Measurements from ENCODE around the gene LDLRAD4. TPM values are rescaled to one million over a fixed set of nuclear protein-coding genes. Genes with fewer than 3 reads are reported as not detected.

The LDLRAD4 gene
- total RNA-seq, 4 donors from 2014 or later: 2.7 to 22.5 (median 10.8) TPM

DNA sequence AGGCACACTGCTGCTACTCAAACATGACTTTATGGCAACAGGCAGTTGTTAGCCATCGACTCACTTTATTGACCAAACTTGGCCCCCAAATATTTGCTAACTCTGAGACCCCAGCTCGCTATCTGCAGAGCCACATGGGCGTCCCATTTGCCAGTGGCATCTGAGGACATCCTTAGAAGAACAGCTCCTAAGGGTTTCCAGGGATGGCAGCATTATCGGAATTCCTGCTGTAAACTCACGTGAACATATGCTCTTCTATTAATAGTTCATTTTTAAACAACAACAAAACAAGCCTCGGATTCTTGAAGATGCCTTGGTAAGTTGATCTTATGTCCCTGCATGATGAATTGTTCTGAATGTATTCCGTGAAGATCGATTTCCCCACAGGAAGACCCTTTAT lies 181.0 kb downstream of the LDLRAD4 start:
- peak in 1 of 2 donors; percentile 26 for DNase-seq (ENCODE audit: low spot score in 2 of 2)
- no peak overlapping the region for H3K4me3 ChIP-seq (ENCODE audit: low read depth, poor library complexity, severe bottlenecking)
- intact Hi-C loops (cut with DNase I; ENCODE audit: low total_unique reads): no loop called here
- TF ChIP-seq, protein P1, sequence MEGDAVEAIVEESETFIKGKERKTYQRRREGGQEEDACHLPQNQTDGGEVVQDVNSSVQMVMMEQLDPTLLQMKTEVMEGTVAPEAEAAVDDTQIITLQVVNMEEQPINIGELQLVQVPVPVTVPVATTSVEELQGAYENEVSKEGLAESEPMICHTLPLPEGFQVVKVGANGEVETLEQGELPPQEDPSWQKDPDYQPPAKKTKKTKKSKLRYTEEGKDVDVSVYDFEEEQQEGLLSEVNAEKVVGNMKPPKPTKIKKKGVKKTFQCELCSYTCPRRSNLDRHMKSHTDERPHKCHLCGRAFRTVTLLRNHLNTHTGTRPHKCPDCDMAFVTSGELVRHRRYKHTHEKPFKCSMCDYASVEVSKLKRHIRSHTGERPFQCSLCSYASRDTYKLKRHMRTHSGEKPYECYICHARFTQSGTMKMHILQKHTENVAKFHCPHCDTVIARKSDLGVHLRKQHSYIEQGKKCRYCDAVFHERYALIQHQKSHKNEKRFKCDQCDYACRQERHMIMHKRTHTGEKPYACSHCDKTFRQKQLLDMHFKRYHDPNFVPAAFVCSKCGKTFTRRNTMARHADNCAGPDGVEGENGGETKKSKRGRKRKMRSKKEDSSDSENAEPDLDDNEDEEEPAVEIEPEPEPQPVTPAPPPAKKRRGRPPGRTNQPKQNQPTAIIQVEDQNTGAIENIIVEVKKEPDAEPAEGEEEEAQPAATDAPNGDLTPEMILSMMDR (IDR thresholded peaks at IDR 0.05): no peak
- no peak for TF ChIP-seq POLR2A (IDR thresholded peaks at IDR 0.05)
- 85 to 86% methylated on average over 8 of the region's 8 CpGs for WGBS, 2 donors

DNA sequence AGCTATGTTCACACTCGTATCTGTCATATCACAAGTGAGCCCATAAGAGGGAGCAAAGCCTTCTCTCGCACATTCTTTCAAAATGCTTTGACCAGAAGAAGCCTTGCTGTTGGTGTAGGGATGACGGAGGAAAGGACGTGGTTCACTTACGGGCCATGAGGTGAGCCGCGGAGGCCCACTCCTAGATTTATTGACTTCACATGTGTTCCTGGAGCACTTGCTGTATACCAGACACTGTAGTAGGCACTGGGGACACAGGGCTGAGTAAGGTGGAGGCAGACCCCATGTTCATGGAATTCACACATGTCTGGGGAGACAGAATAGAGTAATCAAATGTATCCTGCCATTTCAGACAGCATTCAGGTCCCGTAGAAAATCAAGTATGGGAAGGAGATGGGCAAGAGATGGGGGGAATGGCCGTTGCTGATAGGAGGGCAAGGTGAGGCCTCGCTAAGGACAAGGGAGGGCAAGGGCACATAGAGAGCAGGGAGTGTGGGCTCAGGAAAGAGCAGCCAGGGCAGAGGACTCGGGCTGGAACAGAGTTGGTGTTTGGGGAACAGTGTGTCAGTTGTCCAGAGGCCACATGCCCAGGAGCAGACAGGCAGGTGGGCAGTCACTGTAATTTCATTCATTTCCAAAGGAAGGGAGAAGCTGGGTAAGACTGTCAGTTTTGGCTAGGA lies 182.2 kb downstream of the LDLRAD4 start:
- H3K4me3 ChIP-seq (ENCODE audit: low read depth, poor library complexity, severe bottlenecking): no peak overlapping the region
- 93 to 97% methylated on average over 11 of the region's 11 CpGs for WGBS, 2 donors
- TF ChIP-seq, protein P1 (IDR thresholded peaks at IDR 0.05): no peak
- no peak for TF ChIP-seq POLR2A (IDR thresholded peaks at IDR 0.05)
- DNase-seq (ENCODE audit: low spot score in 2 of 2): peak in 1 of 2 donors; percentile 67
- intact Hi-C loops (cut with DNase I; ENCODE audit: low total_unique reads): no loop called here

DNA sequence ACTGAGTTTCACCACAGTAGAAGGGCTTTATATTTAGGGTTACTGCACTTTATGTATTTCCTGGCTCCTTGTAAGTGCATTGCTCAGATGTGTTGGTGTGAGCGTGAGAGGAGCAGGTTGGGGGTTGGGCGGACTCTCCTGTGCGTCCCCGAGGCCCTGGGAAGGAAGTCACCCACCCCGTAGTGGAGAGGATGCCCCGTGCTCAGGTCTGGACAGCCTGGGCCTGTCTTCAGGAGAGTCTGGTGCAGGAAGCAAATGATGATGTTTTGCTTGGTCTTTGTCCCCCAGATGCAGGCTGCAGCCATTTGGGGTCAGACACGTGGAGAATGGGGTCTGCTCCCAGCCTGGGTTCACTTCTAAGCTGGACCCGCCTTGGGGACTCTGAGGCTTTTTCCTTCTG lies 182.8 kb downstream of the LDLRAD4 start:
- DNase-seq (ENCODE audit: low spot score in 2 of 2): peak in 1 of 2 donors; percentile 50
- WGBS, 2 donors: 88 to 89% methylated on average over 8 of the region's 8 CpGs
- H3K4me3 ChIP-seq (ENCODE audit: low read depth, poor library complexity, severe bottlenecking): no peak overlapping the region
- intact Hi-C loops (cut with DNase I; ENCODE audit: low total_unique reads): no loop called here
- TF ChIP-seq POLR2A (IDR thresholded peaks at IDR 0.05): no peak
- TF ChIP-seq, protein P1 (IDR thresholded peaks at IDR 0.05): no peak

DNA sequence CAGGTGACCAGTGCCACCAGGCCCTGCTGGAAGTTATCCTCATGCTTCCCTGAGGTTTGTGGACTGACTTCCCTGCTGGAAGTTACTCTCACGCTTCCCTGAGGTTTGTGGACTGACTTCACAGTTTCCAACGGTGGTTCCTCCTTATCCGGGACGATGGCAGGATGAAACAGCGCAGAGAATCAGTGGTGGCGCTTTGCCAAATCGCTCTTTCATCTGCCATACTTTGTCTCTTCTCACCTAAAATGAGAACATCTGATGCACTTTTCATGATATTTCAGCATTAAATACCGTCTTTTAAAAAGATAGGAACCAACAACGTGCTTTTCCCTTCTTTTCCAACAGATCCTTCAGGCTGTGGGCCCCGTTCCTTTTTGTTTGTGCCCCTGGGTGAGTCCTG lies 183.3 kb downstream of the LDLRAD4 start:
- no peak for TF ChIP-seq POLR2A (IDR thresholded peaks at IDR 0.05)
- TF ChIP-seq, protein P1 (IDR thresholded peaks at IDR 0.05): no peak
- no peak overlapping the region for H3K4me3 ChIP-seq (ENCODE audit: low read depth, poor library complexity, severe bottlenecking)
- intact Hi-C loops (cut with DNase I; ENCODE audit: low total_unique reads): no loop called here
- WGBS, 2 donors: 87 to 91% methylated on average over 10 of the region's 10 CpGs
- DNase-seq (ENCODE audit: low spot score in 2 of 2): no peak

DNA sequence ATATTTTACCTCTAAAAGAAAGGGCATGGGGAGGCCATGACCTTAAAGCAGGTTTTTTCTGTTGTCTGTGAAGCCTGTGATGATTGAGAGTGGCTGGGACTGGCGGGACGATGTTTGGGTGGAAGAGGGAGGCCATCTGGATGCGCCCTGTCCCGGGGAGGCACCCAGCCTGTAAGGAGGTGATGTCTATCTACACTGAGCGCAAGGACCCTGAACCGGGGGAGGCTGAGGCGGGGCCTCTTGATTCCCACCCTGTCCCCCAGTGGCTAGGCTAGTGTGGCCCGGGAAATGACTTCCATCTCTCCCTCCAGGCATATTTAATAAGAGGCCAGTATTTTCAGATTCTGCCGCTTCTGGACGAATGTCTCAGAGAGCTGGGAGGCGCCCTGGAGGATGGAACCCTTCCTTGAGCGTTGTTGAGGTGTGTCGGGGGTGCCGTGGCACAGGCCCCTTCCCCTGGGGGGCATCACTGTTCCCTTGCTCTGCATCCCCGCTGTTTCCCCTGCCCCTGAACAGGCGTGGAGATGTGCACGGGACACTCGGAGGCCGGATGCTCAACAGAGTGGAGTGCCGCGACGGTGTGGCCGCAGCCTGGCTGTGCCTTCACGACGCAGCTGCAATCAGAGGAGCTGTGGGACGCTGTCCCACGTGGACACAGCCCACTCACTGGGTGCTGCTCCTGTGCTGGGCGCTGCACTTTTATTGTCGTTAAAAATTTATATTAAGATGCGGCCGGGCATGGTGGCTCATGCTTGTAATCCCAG lies 185.4 kb downstream of the LDLRAD4 start:
- peak in 1 of 2 donors; percentile 59 for DNase-seq (ENCODE audit: low spot score in 2 of 2)
- intact Hi-C loops (cut with DNase I; ENCODE audit: low total_unique reads): no loop called here
- 90 to 93% methylated on average over 30 to 31 of the region's 31 CpGs for WGBS, 2 donors
- no peak overlapping the region for H3K4me3 ChIP-seq (ENCODE audit: low read depth, poor library complexity, severe bottlenecking)
- TF ChIP-seq, protein P1 (IDR thresholded peaks at IDR 0.05): no peak
- TF ChIP-seq POLR2A (IDR thresholded peaks at IDR 0.05): no peak

All from lower leg skin (tissue), 4 donors.